GM12878 (cell line): ENCODE measurements around the gene NIN. TPM values are rescaled to one million over a fixed set of nuclear protein-coding genes. Genes with fewer than 3 reads are reported as not detected.

ENCODE experiments used
- BCL3 ChIP-seq: IDR thresholded peaks from 2 replicates; pipeline ENCODE4 v1.6.1; 2011; ENCODE audit warnings: borderline replicate concordance, low read depth, mild to moderate bottlenecking, moderate library complexity, low read length; ENCODE audit not compliant: insufficient read depth, poor library complexity, severe bottlenecking
- CTCF ChIP-seq, 3 experiments: IDR thresholded peaks in 2 of 3; conservative IDR thresholded peaks in 1 of 3; 2 replicates each; pipeline ENCODE4 v1.5.1; 2011; ENCODE audit warnings: low read depth in 3 of 3, low read length in 3 of 3, mild to moderate bottlenecking in 3 of 3, control low read depth in 2 of 3, moderate library complexity in 2 of 3, inconsistent platforms in 1 of 3, mixed read lengths in 1 of 3; ENCODE audit not compliant: control insufficient read depth in 2 of 3, insufficient read depth in 1 of 3; ENCODE audit errors: extremely low read depth in 1 of 3
- DPF2 ChIP-seq: fragments of 450-650 bp; IDR thresholded peaks from 2 replicates; pipeline ENCODE4 v1.6.1; 2017; ENCODE audit warnings: mild to moderate bottlenecking
- FOXK2 ChIP-seq: fragments of 450-650 bp; IDR thresholded peaks from 2 replicates; pipeline ENCODE4 v1.6.1; 2017; ENCODE audit warnings: mild to moderate bottlenecking, moderate library complexity
- HDGF ChIP-seq: fragments of 450-650 bp; IDR thresholded peaks from 2 replicates; pipeline ENCODE4 v1.6.1; 2016; ENCODE audit warnings: antibody characterized with exemption
- HSF1 ChIP-seq: fragments of 150-350 bp; IDR thresholded peaks from 2 replicates; pipeline ENCODE4 v1.6.1; 2014; ENCODE audit warnings: mild to moderate bottlenecking, low read depth, low read length
- MAX ChIP-seq: IDR thresholded peaks from 2 replicates; pipeline ENCODE4 v1.6.1; 2012; ENCODE audit warnings: low read depth, low read length, improper control_type of control experiment
- MEF2A ChIP-seq: IDR thresholded peaks from 2 replicates; pipeline ENCODE4 v1.6.1; 2011; ENCODE audit warnings: low read depth, mild to moderate bottlenecking, low read length, moderate library complexity; ENCODE audit not compliant: insufficient read depth
- MEF2B ChIP-seq: fragments of 450-650 bp; IDR thresholded peaks from 2 replicates; pipeline ENCODE4 v1.6.1; 2018; ENCODE audit warnings: mild to moderate bottlenecking, moderate library complexity; ENCODE audit not compliant: partially characterized antibody, poor library complexity, severe bottlenecking
- MTA3 ChIP-seq: IDR thresholded peaks from 2 replicates; pipeline ENCODE4 v1.6.1; 2012; ENCODE audit warnings: low read length, inconsistent platforms, borderline replicate concordance
- MYB ChIP-seq: fragments of 150-350 bp; IDR thresholded peaks from 2 replicates; pipeline ENCODE4 v1.6.1; 2014; ENCODE audit warnings: mild to moderate bottlenecking, low read depth, low read length, borderline replicate concordance
- PBX3 ChIP-seq: IDR thresholded peaks from 2 replicates; pipeline ENCODE4 v1.6.1; 2011; ENCODE audit warnings: mild to moderate bottlenecking, low read depth, low read length, moderate library complexity; ENCODE audit not compliant: insufficient replicate concordance
- PKNOX1 ChIP-seq: fragments of 450-650 bp; IDR thresholded peaks from 2 replicates; pipeline ENCODE4 v1.6.1; 2016; ENCODE audit warnings: mild to moderate bottlenecking
- POLR2AphosphoS2 ChIP-seq: IDR thresholded peaks from 2 replicates; pipeline ENCODE4 v1.6.1; 2011; ENCODE audit warnings: low read depth, mild to moderate bottlenecking, low read length, improper control_type of control experiment, moderate library complexity
- POU2F2 ChIP-seq: IDR thresholded peaks from 3 replicates; pipeline ENCODE4 v1.6.1; 2011; ENCODE audit warnings: low read depth, mild to moderate bottlenecking, low read length, borderline replicate concordance
- RCOR1 ChIP-seq: conservative IDR thresholded peaks from 2 replicates; pipeline ENCODE4 v1.6.1; 2012; ENCODE audit warnings: low read depth, low read length, improper control_type of control experiment
- RUNX3 ChIP-seq: IDR thresholded peaks from 2 replicates; pipeline ENCODE4 v1.6.1; 2012; ENCODE audit warnings: low read length, inconsistent platforms
- SMAD1 ChIP-seq: fragments of 450-650 bp; IDR thresholded peaks from 2 replicates; pipeline ENCODE4 v1.6.1; 2018; ENCODE audit warnings: mild to moderate bottlenecking, low read depth; ENCODE audit not compliant: partially characterized antibody
- SPI1 ChIP-seq: IDR thresholded peaks from 2 replicates; pipeline ENCODE4 v1.6.1; 2011; ENCODE audit warnings: low read depth, mild to moderate bottlenecking, low read length, moderate library complexity, borderline replicate concordance; ENCODE audit not compliant: insufficient read depth
- STAT1 ChIP-seq: fragments of 450-650 bp; conservative IDR thresholded peaks from 2 replicates; pipeline ENCODE4 v1.6.1; 2014; ENCODE audit warnings: antibody characterized with exemption, mild to moderate bottlenecking
- TCF7 ChIP-seq: IDR thresholded peaks from 2 replicates; pipeline ENCODE4 v1.6.1; 2014; ENCODE audit warnings: antibody characterized with exemption, borderline replicate concordance
- ZNF24 ChIP-seq: fragments of 450-650 bp; IDR thresholded peaks from 2 replicates; pipeline ENCODE4 v1.6.1; 2017; ENCODE audit warnings: antibody characterized with exemption, mild to moderate bottlenecking
- ZNF622 ChIP-seq: fragments of 450-650 bp; IDR thresholded peaks from 2 replicates; pipeline ENCODE4 v1.6.1; 2017; ENCODE audit warnings: mild to moderate bottlenecking, inconsistent platforms
- polyA plus RNA-seq, 11 experiments: library from polyadenylated mRNA; depleted of rRNA in 4 of 11; unstranded in 6 of 11; stranded (reverse) in 5 of 11; fragments of >200 nt; fragmentation: Nextera tagmentation in 4 of 11; fragmentation: Illumina TruSeq in 1 of 11; extraction: Ambion mirVana in 4 of 11; extraction: Trizol in 1 of 11; gene quantifications; 1 replicate in 1 of 11; 2 replicates in 10 of 11; pipeline versions ENCODE4 v1.2.1 to v1.2.3, GENCODE V29; 2011 to 2016; ENCODE audit warnings: inconsistent platforms in 2 of 11, missing spikeins in 2 of 11, low read depth in 1 of 11
- total RNA-seq, 4 experiments: library from RNA; depleted of rRNA in 3 of 4; stranded (reverse); fragments of >200 nt in 3 of 4; fragmentation: Illumina TruSeq in 1 of 4; extraction: Trizol in 1 of 4; gene quantifications; 2 replicates each; pipeline versions ENCODE4 v1.2.1 to v1.2.3, GENCODE V29; 2013 to 2021

NIN gene
- total and polyA plus RNA-seq, 10 of the 15 experiments (the other 5 are each of a cell fraction or from before 2014, with no cell fraction given), result 16.2 to 135 (median 70.3) TPM

- no peak for TF ChIP-seq BCL3
- no peak for TF ChIP-seq FOXK2
- TF ChIP-seq RUNX3, result peak; percentile 99
- peak; percentile 100 for TF ChIP-seq TCF7
- TF ChIP-seq STAT1, result no peak
- no peak for TF ChIP-seq MAX
- peak; percentile 59; the same call in 1 of the 3 replicates for TF ChIP-seq POU2F2
- peak; percentile 44; the same call in 1 of the 2 replicates for TF ChIP-seq PKNOX1
- TF ChIP-seq PBX3, result peak; percentile 39
- no peak for TF ChIP-seq ZNF24
- peak; percentile 81 for TF ChIP-seq DPF2
- TF ChIP-seq RCOR1, result 0 out of 2 replicates have a peak, but pooled peaks have one; percentile 43
- no peak for TF ChIP-seq ZNF622
- TF ChIP-seq HDGF, result no peak
- TF ChIP-seq MTA3, result no peak
- TF ChIP-seq CTCF (IDR thresholded peaks at IDR 0.05 in 2 of 3, conservative IDR thresholded peaks at IDR 0.05 in 1 of 3; ENCODE audit: control insufficient read depth in 2 of 3, extremely low read depth in 1 of 3, insufficient read depth in 1 of 3, low read depth in 3 of 3, low read length in 3 of 3), result no peak
- no peak for TF ChIP-seq POLR2AphosphoS2
- no peak for TF ChIP-seq HSF1
- TF ChIP-seq SPI1, result peak; percentile 20; the same call in 1 of the 2 replicates
- TF ChIP-seq MEF2B, result peak; percentile 78
- TF ChIP-seq MEF2A, result peak; percentile 61; the same call in 1 of the 2 replicates
- TF ChIP-seq SMAD1, result no peak
- TF ChIP-seq MYB, result no peak
These were observed 44.6 kb upstream of the NIN start (continued) for GRCh38 chr14:50875359-50876070.
